ENCODE data around the gene DES. TPM values are rescaled to one million over a fixed set of nuclear protein-coding genes. Genes with fewer than 3 reads are reported as not detected.
A peak's percentile ranks its signal among the peaks of the same experiment; 100 is the strongest.

The DES gene
- total and polyA plus RNA-seq, 2 of the 13 experiments (the other 11 are each of a cell fraction or from before 2014, with no cell fraction given), result not detected

DNA sequence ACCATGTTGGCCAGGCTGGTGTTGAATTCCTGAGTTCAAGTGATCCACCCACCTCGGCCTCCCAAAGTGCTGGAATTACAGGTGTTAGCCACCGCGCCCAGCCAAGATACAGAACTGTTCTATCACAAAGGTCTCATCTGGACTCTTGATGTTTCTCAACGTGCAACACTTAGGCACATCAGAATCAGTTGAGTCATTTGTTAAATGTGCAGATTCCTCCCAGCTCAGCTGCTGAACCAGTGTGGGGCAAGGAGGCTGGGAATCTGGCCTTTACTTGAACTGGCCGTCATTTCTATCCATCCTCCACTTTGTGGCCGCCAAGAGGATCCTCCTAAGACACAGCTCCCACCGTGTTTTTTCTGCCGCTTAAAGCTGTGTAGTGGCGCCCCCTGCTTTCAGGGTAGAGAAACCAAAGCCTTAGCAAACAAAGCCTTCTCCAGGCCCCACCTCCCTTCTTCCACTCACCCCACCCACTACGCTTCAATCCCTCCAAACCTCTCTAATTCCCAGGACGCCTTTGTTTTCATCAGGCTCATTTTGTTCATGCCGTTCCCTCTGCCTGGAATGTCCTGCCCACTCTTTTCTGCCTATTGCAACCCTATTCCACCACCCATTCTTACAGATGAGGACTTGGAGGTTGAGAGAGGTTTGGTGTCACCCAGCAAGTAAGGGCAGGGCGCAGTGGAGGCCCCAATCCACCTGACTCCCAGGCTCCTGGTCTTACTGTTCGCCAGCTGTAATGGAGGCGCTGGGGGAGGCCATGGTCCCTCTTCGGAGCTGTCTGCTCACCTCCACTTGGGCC, 15.7 kb downstream of the DES start (continued):
- TF ChIP-seq, protein P1, sequence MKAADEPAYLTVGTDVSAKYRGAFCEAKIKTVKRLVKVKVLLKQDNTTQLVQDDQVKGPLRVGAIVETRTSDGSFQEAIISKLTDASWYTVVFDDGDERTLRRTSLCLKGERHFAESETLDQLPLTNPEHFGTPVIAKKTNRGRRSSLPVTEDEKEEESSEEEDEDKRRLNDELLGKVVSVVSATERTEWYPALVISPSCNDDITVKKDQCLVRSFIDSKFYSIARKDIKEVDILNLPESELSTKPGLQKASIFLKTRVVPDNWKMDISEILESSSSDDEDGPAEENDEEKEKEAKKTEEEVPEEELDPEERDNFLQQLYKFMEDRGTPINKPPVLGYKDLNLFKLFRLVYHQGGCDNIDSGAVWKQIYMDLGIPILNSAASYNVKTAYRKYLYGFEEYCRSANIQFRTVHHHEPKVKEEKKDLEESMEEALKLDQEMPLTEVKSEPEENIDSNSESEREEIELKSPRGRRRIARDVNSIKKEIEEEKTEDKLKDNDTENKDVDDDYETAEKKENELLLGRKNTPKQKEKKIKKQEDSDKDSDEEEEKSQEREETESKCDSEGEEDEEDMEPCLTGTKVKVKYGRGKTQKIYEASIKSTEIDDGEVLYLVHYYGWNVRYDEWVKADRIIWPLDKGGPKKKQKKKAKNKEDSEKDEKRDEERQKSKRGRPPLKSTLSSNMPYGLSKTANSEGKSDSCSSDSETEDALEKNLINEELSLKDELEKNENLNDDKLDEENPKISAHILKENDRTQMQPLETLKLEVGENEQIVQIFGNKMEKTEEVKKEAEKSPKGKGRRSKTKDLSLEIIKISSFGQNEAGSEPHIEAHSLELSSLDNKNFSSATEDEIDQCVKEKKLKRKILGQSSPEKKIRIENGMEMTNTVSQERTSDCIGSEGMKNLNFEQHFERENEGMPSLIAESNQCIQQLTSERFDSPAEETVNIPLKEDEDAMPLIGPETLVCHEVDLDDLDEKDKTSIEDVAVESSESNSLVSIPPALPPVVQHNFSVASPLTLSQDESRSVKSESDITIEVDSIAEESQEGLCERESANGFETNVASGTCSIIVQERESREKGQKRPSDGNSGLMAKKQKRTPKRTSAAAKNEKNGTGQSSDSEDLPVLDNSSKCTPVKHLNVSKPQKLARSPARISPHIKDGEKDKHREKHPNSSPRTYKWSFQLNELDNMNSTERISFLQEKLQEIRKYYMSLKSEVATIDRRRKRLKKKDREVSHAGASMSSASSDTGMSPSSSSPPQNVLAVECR (CRISPR knock-in tag; IDR thresholded peaks at IDR 0.05; ENCODE audit: borderline replicate concordance), result no peak
- TF ChIP-seq WIZ (CRISPR knock-in tag; IDR thresholded peaks at IDR 0.05) (no peak), NRL (CRISPR knock-in tag; IDR thresholded peaks at IDR 0.05; ENCODE audit: borderline replicate concordance) (no peak), ZNF790 (CRISPR knock-in tag; IDR thresholded peaks at IDR 0.05; ENCODE audit: borderline replicate concordance) (no peak), ZFP37 (CRISPR knock-in tag; IDR thresholded peaks at IDR 0.05; ENCODE audit: borderline replicate concordance) (no peak), SATB2 (CRISPR knock-in tag; IDR thresholded peaks at IDR 0.05) (no peak), AHR (CRISPR knock-in tag; IDR thresholded peaks at IDR 0.05) (no peak)
- TF ChIP-seq, protein P2, sequence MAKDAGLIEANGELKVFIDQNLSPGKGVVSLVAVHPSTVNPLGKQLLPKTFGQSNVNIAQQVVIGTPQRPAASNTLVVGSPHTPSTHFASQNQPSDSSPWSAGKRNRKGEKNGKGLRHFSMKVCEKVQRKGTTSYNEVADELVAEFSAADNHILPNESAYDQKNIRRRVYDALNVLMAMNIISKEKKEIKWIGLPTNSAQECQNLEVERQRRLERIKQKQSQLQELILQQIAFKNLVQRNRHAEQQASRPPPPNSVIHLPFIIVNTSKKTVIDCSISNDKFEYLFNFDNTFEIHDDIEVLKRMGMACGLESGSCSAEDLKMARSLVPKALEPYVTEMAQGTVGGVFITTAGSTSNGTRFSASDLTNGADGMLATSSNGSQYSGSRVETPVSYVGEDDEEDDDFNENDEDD (CRISPR knock-in tag; IDR thresholded peaks at IDR 0.05; ENCODE audit: borderline replicate concordance), result no peak
- TF ChIP-seq, protein P3, sequence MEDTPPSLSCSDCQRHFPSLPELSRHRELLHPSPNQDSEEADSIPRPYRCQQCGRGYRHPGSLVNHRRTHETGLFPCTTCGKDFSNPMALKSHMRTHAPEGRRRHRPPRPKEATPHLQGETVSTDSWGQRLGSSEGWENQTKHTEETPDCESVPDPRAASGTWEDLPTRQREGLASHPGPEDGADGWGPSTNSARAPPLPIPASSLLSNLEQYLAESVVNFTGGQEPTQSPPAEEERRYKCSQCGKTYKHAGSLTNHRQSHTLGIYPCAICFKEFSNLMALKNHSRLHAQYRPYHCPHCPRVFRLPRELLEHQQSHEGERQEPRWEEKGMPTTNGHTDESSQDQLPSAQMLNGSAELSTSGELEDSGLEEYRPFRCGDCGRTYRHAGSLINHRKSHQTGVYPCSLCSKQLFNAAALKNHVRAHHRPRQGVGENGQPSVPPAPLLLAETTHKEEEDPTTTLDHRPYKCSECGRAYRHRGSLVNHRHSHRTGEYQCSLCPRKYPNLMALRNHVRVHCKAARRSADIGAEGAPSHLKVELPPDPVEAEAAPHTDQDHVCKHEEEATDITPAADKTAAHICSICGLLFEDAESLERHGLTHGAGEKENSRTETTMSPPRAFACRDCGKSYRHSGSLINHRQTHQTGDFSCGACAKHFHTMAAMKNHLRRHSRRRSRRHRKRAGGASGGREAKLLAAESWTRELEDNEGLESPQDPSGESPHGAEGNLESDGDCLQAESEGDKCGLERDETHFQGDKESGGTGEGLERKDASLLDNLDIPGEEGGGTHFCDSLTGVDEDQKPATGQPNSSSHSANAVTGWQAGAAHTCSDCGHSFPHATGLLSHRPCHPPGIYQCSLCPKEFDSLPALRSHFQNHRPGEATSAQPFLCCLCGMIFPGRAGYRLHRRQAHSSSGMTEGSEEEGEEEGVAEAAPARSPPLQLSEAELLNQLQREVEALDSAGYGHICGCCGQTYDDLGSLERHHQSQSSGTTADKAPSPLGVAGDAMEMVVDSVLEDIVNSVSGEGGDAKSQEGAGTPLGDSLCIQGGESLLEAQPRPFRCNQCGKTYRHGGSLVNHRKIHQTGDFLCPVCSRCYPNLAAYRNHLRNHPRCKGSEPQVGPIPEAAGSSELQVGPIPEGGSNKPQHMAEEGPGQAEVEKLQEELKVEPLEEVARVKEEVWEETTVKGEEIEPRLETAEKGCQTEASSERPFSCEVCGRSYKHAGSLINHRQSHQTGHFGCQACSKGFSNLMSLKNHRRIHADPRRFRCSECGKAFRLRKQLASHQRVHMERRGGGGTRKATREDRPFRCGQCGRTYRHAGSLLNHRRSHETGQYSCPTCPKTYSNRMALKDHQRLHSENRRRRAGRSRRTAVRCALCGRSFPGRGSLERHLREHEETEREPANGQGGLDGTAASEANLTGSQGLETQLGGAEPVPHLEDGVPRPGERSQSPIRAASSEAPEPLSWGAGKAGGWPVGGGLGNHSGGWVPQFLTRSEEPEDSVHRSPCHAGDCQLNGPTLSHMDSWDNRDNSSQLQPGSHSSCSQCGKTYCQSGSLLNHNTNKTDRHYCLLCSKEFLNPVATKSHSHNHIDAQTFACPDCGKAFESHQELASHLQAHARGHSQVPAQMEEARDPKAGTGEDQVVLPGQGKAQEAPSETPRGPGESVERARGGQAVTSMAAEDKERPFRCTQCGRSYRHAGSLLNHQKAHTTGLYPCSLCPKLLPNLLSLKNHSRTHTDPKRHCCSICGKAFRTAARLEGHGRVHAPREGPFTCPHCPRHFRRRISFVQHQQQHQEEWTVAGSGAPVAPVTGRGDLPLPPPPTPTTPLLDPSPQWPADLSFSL (CRISPR knock-in tag; IDR thresholded peaks at IDR 0.05), result no peak
- TF ChIP-seq, protein P4, sequence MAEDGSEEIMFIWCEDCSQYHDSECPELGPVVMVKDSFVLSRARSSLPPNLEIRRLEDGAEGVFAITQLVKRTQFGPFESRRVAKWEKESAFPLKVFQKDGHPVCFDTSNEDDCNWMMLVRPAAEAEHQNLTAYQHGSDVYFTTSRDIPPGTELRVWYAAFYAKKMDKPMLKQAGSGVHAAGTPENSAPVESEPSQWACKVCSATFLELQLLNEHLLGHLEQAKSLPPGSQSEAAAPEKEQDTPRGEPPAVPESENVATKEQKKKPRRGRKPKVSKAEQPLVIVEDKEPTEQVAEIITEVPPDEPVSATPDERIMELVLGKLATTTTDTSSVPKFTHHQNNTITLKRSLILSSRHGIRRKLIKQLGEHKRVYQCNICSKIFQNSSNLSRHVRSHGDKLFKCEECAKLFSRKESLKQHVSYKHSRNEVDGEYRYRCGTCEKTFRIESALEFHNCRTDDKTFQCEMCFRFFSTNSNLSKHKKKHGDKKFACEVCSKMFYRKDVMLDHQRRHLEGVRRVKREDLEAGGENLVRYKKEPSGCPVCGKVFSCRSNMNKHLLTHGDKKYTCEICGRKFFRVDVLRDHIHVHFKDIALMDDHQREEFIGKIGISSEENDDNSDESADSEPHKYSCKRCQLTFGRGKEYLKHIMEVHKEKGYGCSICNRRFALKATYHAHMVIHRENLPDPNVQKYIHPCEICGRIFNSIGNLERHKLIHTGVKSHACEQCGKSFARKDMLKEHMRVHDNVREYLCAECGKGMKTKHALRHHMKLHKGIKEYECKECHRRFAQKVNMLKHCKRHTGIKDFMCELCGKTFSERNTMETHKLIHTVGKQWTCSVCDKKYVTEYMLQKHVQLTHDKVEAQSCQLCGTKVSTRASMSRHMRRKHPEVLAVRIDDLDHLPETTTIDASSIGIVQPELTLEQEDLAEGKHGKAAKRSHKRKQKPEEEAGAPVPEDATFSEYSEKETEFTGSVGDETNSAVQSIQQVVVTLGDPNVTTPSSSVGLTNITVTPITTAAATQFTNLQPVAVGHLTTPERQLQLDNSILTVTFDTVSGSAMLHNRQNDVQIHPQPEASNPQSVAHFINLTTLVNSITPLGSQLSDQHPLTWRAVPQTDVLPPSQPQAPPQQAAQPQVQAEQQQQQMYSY (CRISPR knock-in tag; IDR thresholded peaks at IDR 0.05), result peak; percentile 94

Measured in HepG2 (cell line).